ENCODE results near the gene OXNAD1.

The OXNAD1 gene

DNA sequence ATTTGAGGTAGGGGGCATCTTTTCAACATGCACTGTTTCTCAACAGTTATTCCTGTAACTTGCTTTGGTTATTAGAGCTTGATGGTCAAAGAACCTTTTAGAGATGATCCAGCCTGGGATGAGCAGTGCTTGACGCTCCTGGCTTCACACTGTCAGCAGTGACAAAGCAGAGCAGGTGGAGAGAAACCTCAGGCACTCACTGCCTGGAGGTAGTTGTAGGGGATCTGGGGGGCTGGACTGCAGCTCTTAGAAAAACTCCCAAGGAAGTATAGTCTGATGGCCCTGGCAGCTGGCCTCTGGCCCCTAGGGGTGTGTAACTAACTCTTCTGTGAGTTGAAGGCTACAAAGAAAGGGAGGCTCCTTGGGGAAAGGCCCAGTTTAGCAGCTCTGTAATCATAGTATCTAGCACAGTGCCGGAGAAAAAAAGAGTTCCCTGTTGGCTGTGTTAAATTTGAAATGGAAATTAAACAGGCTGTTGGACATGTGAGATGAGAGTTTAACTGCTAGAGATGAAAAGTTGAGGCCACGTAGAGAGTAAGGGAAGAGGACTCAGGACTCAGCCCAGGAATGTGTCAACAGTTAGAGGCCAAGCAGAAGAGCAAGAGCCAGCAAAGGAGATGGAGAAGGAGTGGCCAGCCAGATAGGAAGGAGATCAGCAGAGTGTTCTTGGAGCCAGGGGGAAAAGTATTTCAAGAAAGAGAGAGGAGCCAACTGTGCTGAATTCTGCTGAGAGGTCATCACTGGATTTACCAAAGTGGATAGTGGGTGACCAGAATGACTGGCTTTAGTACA, 14.2 kb downstream of the OXNAD1 start:
- no peak for DNase-seq (ENCODE audit: low spot score)
- in situ Hi-C loops (cut with MboI; ENCODE audit: low sequenced_read_pairs, unreplicated experiment): loop anchor here (10.0 to 25.0 kb wide), 2 partner anchors 276 to 933 kb away; no protein-coding TSS in a partner anchor
- TF ChIP-seq, protein P1, sequence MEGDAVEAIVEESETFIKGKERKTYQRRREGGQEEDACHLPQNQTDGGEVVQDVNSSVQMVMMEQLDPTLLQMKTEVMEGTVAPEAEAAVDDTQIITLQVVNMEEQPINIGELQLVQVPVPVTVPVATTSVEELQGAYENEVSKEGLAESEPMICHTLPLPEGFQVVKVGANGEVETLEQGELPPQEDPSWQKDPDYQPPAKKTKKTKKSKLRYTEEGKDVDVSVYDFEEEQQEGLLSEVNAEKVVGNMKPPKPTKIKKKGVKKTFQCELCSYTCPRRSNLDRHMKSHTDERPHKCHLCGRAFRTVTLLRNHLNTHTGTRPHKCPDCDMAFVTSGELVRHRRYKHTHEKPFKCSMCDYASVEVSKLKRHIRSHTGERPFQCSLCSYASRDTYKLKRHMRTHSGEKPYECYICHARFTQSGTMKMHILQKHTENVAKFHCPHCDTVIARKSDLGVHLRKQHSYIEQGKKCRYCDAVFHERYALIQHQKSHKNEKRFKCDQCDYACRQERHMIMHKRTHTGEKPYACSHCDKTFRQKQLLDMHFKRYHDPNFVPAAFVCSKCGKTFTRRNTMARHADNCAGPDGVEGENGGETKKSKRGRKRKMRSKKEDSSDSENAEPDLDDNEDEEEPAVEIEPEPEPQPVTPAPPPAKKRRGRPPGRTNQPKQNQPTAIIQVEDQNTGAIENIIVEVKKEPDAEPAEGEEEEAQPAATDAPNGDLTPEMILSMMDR (IDR thresholded peaks at IDR 0.05; ENCODE audit: borderline replicate concordance, control extremely low read depth, extremely low read depth, insufficient read depth, missing control alignments): no peak

DNA sequence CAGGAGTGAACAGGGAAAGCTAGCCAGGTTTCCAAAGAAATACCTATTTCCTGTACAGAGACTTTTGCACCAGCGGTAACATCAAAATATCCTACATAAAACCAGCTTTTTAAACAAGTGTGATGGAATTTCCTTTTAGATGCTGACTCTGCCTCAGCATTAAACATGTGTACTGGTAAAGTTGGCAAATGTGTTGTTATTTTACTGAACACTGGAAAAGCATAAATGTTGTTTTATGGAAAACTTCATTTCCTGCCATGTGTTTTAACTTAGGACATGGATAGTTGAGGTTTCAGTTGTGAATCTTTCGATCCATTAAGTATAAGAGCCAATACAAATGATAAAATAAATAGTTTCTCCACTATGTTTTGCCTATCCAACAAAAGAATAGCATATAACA, 15.7 kb downstream of the OXNAD1 start:
- TF ChIP-seq, protein P1 (IDR thresholded peaks at IDR 0.05; ENCODE audit: borderline replicate concordance, control extremely low read depth, extremely low read depth, insufficient read depth, missing control alignments): no peak
- no peak for DNase-seq (ENCODE audit: low spot score)
- in situ Hi-C loops (cut with MboI; ENCODE audit: low sequenced_read_pairs, unreplicated experiment): loop anchor here (25.0 kb wide), 1 partner anchor 932 kb away; no protein-coding TSS in a partner anchor

DNA sequence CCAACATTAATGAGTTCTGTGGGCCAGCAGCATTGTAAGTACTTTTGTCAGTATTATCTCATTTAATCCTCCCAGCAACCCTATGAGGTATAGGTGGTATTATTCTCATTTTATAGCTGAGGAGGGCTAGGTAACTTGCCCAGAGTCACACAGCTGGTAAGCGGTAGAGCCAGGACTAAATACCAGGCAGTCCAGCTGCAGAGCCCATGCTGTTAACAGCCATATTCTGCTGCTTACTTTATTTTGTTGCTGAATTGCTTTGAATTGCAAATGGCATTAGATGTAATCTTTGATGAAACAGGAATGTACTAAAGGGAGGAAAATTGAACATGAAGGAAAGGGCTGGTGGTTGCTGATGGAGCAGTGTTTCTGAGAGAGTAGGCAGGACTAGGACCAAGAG, 19.6 kb downstream of the OXNAD1 start:
- TF ChIP-seq, protein P1 (IDR thresholded peaks at IDR 0.05; ENCODE audit: borderline replicate concordance, control extremely low read depth, extremely low read depth, insufficient read depth, missing control alignments): no peak
- no peak for DNase-seq (ENCODE audit: low spot score)
- in situ Hi-C loops (cut with MboI; ENCODE audit: low sequenced_read_pairs, unreplicated experiment): loop anchor here (25.0 kb wide), 1 partner anchor 928 kb away; no protein-coding TSS in a partner anchor

DNA sequence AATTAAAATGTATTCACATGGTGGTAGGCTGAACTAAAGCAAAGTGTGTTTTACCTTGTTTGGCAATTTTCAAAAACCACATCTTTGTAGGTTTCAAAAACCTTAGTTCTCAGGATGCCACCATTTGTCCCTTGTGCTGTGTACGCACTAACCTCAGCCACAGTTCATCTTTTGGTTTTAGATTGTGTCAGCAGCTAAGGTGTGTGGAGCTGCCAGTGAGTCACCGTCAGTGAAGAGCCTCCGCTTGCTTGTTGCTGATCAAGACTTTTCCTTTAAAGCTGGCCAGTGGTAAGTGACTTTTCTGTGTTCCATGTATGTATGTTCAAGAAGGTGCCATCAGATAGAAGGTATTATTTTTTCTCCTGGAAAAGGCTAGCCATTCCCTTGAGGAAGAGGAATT, 21.1 kb downstream of the OXNAD1 start:
- peak; percentile 24 for DNase-seq (ENCODE audit: low spot score)
- TF ChIP-seq, protein P1 (IDR thresholded peaks at IDR 0.05; ENCODE audit: borderline replicate concordance, control extremely low read depth, extremely low read depth, insufficient read depth, missing control alignments): no peak
- in situ Hi-C loops (cut with MboI; ENCODE audit: low sequenced_read_pairs, unreplicated experiment): loop anchor here (25.0 kb wide), 1 partner anchor 926 kb away; no protein-coding TSS in a partner anchor

DNA sequence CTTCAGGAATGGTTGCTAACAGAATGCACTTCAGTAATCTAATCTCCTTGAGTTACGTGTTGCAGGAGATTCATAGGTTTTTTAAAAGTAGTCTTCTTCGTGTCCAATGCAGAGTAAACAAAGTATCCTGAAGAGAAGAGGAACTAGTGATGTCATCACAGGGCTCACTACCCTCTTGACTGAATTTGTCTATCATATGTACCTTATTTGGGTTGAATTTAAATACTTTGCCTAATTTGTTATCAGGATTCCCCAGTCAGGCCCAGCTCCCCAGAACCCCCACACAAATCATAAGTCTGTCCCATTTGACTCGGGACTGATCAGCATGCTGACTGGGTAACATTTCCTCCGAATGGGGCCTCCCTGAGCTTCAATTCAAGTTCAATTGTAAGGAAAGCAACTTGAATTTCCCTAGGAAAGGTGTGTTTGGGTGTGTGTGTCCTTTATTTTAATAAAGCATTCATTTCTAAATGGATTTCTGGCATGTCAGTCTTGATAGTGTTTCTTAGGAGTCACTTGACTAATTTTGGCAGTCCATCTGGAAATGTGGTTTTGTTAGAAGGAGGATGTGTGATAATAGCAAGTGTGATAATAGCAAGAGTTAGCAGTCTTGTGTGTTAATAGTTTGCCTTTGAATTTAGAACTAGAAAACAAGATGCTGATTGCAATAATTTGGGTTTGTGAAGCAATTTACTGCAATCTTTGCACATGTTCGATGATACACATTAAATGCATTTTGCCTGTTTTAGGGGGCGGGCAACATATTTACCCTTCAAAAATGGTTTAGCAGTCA, 21.9 kb downstream of the OXNAD1 start:
- DNase-seq (ENCODE audit: low spot score): no peak
- TF ChIP-seq, protein P1 (IDR thresholded peaks at IDR 0.05; ENCODE audit: borderline replicate concordance, control extremely low read depth, extremely low read depth, insufficient read depth, missing control alignments): no peak
- in situ Hi-C loops (cut with MboI; ENCODE audit: low sequenced_read_pairs, unreplicated experiment): loop anchor here (25.0 kb wide), 1 partner anchor 925 kb away; no protein-coding TSS in a partner anchor

DNA sequence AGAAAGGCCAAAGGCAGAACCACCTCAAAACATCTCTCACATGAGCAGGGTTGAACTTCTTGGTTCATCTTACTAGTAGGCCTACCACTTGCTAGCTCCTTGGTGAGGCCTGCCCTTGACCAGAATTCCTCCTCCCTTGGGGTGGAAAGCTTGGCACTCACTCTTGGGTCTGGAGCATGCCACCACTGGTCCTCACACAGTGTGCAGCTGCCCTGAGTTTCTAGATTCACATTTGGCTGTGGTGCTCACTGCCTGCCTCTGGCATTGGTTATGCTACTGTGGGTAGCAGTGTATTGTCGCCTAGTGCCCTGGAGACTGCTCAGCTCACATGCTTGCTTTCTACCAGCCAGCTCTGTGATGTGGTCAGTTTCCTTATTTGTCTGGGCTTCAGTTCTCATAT, 23.7 kb downstream of the OXNAD1 start:
- in situ Hi-C loops (cut with MboI; ENCODE audit: low sequenced_read_pairs, unreplicated experiment): loop anchor here (25.0 kb wide), 1 partner anchor 924 kb away; no protein-coding TSS in a partner anchor
- DNase-seq (ENCODE audit: low spot score): no peak
- TF ChIP-seq, protein P1 (IDR thresholded peaks at IDR 0.05; ENCODE audit: borderline replicate concordance, control extremely low read depth, extremely low read depth, insufficient read depth, missing control alignments): no peak

Data from GM13976 (cell line).